Measurements from ENCODE around the gene CERS6.
"Not testable (repeated sequence)": the region's sequence is repeated elsewhere in the genome, so short reads cannot be mapped to it uniquely, and the experiment has no call there.

CERS6 gene

GRCh38 chr2:168469281-168469988 lies 13.4 kb downstream of the CERS6 start:
- no peak for FAIRE-seq

GRCh38 chr2:168470320-168471162 lies 14.5 kb downstream of the CERS6 start:
- no peak for FAIRE-seq

- no peak for FAIRE-seq
Measured at GRCh38 chr2:168471163-168471475, 15.0 kb downstream of the CERS6 start.

- no peak for FAIRE-seq
Measured at GRCh38 chr2:168475636-168476035, 19.6 kb downstream of the CERS6 start.

GRCh38 chr2:168478206-168478605 lies 22.1 kb downstream of the CERS6 start:
- no peak for FAIRE-seq

- no peak for FAIRE-seq
Measured at GRCh38 chr2:168480356-168480755, 24.3 kb downstream of the CERS6 start.

GRCh38 chr2:168480825-168481585 lies 24.9 kb downstream of the CERS6 start:
- no peak for FAIRE-seq

GRCh38 chr2:168482269-168482668 lies 26.2 kb downstream of the CERS6 start:
- FAIRE-seq: no peak

GRCh38 chr2:168482952-168483831 lies 27.1 kb downstream of the CERS6 start:
- no peak for FAIRE-seq

- no peak for FAIRE-seq
Measured at GRCh38 chr2:168486477-168486876, 30.4 kb downstream of the CERS6 start.

GRCh38 chr2:168490015-168490874 lies 34.2 kb downstream of the CERS6 start:
- FAIRE-seq: no peak

GRCh38 chr2:168490946-168491605 lies 35.0 kb downstream of the CERS6 start:
- no peak for FAIRE-seq

GRCh38 chr2:168491728-168492127 lies 35.7 kb downstream of the CERS6 start:
- not testable (repeated sequence) for FAIRE-seq

GRCh38 chr2:168493219-168493618 lies 37.1 kb downstream of the CERS6 start:
- not testable (repeated sequence) for FAIRE-seq

GRCh38 chr2:168494190-168494711 lies 38.2 kb downstream of the CERS6 start:
- FAIRE-seq: no peak

- FAIRE-seq: no peak
Measured at GRCh38 chr2:168495524-168495923, 39.5 kb downstream of the CERS6 start.

GRCh38 chr2:168496906-168497305 lies 40.8 kb downstream of the CERS6 start:
- FAIRE-seq: no peak

- FAIRE-seq: no peak
Measured at GRCh38 chr2:168499500-168499899, 43.4 kb downstream of the CERS6 start.

GRCh38 chr2:168500516-168500915 lies 44.4 kb downstream of the CERS6 start:
- no peak for FAIRE-seq

- FAIRE-seq: no peak
Measured at GRCh38 chr2:168501466-168502065, 45.5 kb downstream of the CERS6 start.

All from TTC549 (cell line).